ENCODE results near the gene TNRC6C.
A peak's percentile ranks its signal among the peaks of the same experiment; 100 is the strongest.

The TNRC6C gene

GRCh38 chr17:78089576-78090281 is 131.2 kb downstream of the TNRC6C start:
- DNase-seq: no peak

GRCh38 chr17:78092794-78093324 is 134.4 kb downstream of the TNRC6C start:
- DNase-seq: no peak

- no peak for DNase-seq
Measured at GRCh38 chr17:78095035-78095434, 136.5 kb downstream of the TNRC6C start.

- no peak for DNase-seq
Measured at GRCh38 chr17:78096093-78096492, 137.6 kb downstream of the TNRC6C start.

- no peak for DNase-seq
Measured at GRCh38 chr17:78101112-78101511, 142.6 kb downstream of the TNRC6C start.

GRCh38 chr17:78101542-78101941 is 143.0 kb downstream of the TNRC6C start:
- no peak for DNase-seq

GRCh38 chr17:78103311-78103710 is 144.8 kb downstream of the TNRC6C start:
- no peak for DNase-seq

GRCh38 chr17:78104540-78104941 is 146.0 kb downstream of the TNRC6C start:
- DNase-seq: no peak

- no peak for DNase-seq
Measured at GRCh38 chr17:78105101-78105500, 146.6 kb downstream of the TNRC6C start.

- no peak for DNase-seq
Measured at GRCh38 chr17:78105551-78105950, 147.0 kb downstream of the TNRC6C start.

- DNase-seq: no peak
Measured at GRCh38 chr17:78106211-78106610, 147.7 kb downstream of the TNRC6C start.

- no peak for DNase-seq
Measured at GRCh38 chr17:78107457-78107856, 149.0 kb downstream of the TNRC6C start.

GRCh38 chr17:78107976-78108725 is 149.6 kb downstream of the TNRC6C start:
- no peak for DNase-seq

GRCh38 chr17:78108726-78109488 is 150.4 kb downstream of the TNRC6C start:
- DNase-seq: no peak

- DNase-seq: no peak
Measured at GRCh38 chr17:78109489-78109761, 150.9 kb downstream of the TNRC6C start.

GRCh38 chr17:78110363-78111015 is 152.0 kb downstream of the TNRC6C start:
- DNase-seq: no peak

GRCh38 chr17:78111016-78111726 is 152.7 kb downstream of the TNRC6C start:
- DNase-seq: no peak

GRCh38 chr17:78111727-78112517 is 153.4 kb downstream of the TNRC6C start:
- no peak for DNase-seq

- peak; percentile 26 for DNase-seq
Measured at GRCh38 chr17:78112518-78113471, 154.3 kb downstream of the TNRC6C start.

Measured in fibroblast of skin of abdomen (primary cell).